Activated CD4-positive, alpha-beta T cell treated with anti-CD3 and anti-CD28 coated beads, Interleukin-2, amount 50 U/mL, for 24 hours (primary cell): ENCODE data around the gene NOS3.
"Not testable (repeated sequence)": the region's sequence is repeated elsewhere in the genome, so short reads cannot be mapped to it uniquely, and the experiment has no call there.

Source experiments
- DNase-seq, 2 donors: peaks; one replicate each; pipeline ENCODE4 v3.0.0-alpha.2; 2020; ENCODE audit warnings: low read depth in 1 of 2, low spot score in 1 of 2

The NOS3 gene

DNA sequence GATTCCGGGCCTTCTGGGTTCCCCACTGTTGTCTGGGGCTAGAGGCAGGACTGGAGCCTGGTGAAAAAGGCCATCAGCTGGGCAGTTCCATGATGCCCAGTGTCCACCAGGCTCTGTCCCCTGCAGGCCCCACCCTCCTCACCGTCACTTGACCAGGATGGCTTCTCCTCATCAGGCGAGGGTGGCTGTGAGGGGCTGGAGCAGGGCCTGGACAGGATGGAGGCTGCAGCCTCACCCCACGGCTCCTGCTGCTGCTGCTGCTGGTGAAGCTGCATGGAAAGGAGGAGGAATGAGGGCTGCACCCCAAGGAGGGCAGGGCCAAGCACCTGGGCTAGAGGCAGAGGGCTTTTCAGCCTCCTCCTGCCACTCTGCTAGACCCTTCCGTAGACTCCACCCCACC lies 25.1 kb downstream of the NOS3 start:
- DNase-seq: no peak

DNA sequence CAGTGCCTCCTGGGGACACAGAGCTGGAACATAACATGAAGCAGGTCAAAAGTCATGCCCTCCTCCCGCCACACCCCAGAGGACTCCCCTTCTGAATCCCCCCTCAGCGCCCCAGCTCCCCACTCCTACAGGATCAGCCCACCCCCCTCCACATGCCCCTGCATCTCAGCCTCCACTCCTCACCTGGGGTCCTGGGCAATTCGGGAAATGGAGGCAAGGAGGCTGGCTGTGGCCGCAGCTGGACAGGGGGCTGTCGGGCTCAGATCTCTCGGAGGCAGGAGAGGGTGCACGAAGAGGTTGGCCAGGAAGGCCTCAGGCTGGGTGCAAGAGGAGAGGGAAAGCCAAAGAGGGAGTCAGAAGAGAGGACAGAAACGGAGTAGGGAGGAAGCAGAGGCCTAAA lies 25.7 kb downstream of the NOS3 start:
- DNase-seq: no peak

DNA sequence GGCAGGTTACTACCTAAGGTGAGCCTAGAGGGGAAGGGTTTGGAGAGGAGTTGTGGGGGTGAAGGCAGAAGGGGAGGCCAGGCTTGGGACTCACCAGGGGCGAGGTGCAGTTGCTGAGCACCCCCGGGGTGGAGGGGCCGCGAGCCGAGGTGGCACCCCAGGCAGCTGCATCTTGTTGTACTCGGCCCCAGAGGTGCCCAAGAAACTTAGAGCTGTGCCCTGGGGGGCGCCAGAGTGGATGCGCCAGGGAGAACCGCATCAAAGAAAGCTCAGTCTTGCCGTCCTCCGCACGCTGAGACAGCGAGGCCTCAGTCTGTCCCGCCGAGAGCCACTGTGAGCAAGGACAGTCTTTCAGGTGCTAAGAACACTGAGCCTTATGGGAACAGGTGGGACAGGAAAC lies 26.1 kb downstream of the NOS3 start:
- no peak for DNase-seq

DNA sequence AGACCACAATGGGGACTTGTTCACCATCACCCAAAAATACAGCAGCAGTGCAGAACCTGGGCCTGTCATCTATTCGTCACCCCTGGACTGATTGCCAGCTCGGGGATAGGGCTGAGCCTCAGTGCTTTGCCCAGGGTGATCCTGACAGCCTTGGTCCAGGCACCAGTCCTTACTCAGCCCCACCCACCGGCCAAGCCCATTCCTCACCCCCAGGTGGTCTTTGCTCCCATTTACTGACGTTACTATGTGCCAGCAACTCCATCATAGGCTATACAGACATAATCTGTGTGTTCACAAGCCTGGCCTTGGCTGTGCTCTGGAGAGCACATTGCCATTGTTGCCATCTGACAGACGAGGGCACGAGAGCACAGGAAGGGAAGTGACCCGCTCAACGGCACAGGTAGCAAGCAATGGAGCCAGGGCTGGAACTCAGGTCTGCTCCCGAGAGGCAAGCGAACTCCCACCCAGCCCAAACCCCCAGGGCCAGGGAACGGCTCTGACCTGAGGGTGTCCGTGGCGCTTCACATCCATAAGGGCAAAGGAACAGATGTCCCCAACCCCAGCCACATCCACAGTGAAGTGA lies 26.6 kb downstream of the NOS3 start:
- DNase-seq: no peak

DNA sequence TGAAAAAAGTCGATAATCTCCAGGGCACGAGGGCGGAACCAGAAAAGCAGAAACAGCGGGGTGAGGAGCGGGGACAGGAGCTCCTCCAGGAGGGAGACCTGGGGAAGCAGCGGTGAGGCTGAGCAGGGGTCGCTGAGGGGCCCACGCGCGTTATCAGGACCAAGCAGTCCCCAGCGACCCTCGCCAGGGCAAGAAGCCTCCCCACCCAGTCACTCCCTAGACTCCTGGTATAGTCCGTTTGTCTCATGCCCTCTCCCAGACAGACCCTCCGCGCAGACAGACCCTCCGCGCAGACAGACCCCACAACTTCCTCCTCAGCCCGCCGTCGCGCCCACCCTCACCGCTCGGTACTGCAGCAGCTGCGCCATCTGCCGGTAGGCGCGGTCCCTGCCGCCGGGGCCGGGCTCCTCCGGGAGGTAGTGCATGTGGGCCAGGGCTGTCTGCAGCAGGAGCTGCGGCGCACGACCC lies 27.2 kb downstream of the NOS3 start:
- peak; percentile 61 to 68 for DNase-seq

DNA sequence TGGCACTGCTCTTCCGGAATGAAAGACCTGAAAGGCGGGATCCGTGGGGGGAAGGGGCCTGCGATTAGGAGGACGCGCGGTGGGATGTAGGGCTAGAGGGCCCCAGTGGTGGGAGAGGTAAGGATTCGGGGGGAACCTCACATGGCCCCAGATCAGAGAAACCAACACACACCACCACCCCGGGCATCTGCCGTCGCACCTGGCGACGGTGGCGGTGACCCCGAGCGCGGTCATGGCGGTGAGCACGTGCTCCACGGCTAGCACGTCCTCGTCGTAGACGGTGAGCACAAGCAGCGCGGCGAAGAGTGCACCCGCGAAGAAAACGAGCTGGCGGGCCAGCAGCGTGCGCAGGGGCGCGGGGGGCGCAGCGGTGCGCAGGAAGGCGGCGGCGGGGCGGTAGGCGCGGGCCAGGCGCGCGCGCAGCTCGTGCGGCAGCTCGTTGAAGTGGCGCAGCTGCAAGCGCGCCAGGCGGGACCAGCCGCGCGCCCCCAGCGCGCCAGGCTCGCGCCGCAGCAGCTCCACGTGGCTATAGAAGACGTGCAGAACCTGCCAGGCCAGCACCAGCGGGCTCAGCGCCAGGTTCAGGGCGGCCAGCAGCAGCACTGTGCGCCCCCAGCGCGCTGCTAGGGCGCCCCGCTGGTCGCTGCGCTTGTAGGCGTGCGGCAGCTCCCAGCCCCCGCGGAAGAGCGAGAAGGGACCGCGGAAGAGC lies 27.8 kb downstream of the NOS3 start:
- DNase-seq: no peak

DNA sequence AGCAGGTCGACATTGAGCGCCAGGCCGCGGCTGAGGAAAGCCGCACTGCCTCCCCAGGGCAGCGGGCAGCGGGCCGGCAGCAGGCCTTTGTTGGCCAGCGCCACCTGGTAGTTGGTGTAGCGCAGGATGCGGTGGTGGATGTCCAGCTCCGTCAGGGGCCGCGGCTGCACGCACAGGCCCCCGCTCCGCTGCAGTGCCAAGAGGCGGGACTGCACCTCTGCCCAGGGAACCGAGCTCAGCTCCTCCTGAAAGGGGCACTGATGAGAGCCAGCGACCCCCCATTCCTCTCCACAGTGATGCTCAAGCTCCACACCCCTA lies 28.3 kb downstream of the NOS3 start:
- no peak for DNase-seq

DNA sequence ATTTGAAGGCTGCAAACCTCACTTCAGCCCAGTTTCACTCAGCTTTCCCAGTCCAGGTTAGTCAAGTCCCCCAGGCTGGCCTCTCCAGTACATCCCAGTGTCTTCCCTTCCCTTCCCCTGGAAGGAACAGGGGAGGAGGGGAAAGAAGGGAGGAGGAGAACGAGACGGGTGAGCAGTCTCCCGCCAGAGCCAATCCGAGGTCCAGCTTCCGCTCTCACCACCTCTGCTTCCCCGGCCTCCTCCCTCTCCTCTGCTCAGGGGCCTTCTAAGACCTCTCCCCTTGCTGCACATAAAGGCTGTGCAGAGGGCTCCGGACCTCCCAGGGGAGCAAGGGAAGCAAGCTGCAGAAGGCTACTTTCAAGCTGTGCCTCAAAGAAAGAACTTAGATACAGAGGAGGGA lies 29.4 kb downstream of the NOS3 start:
- no peak for DNase-seq

DNA sequence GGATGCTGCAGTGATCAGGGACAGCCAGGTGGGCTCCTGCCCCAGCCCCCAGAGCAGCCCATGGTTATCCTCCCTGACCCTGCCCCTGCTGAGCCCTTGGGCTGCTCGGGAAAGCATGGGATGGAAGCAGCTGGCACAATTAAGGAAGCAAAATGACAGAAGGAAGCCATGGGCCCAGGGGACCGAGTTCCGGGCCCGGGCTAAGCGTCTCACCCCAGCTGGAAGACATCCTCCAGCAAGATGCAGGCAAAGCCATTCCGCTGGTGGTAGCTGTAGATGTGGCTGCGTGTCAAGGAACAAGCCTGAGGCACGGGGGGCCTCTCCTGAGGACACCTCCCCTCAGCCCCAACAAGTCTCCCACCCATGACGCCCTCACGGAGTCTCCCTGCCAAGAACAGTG lies 32.4 kb downstream of the NOS3 start:
- no peak for DNase-seq

DNA sequence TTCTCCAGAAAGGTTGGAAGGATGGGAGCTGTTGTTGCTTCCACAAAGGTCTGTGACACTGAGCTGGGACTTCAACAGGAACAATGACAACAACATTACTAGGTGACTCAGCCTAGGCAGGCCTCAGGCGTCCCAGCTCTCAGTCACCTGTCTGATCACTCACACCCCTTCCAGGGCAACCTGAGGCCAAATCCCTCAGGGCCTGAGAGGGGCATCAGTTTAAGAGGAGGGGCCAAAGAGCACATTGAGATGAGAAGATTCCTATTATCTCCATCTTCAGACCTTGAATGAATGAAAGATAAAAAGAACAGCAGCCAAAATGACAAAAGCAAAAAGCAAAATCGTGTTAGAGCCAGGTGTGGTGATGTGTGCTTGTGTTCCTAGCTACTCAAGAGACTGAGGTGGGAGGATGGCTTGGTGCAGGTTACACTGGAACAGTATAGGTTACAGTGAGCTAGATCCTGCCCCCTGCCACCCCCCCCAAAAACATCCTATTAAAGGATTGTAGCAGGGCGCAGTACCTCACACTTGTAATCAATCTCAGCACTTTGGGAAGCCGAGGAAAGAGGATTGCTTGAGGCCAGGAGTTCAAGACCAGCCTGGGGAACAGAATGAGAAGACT lies 33.7 kb downstream of the NOS3 start, which contains the start of gene ATG9B:
TSS of gene ATG9B (minus strand) at position 60 of the 622 bp plus-strand sequence. CDS start 71 bp downstream, outside the sequence.
- DNase-seq: no peak

DNA sequence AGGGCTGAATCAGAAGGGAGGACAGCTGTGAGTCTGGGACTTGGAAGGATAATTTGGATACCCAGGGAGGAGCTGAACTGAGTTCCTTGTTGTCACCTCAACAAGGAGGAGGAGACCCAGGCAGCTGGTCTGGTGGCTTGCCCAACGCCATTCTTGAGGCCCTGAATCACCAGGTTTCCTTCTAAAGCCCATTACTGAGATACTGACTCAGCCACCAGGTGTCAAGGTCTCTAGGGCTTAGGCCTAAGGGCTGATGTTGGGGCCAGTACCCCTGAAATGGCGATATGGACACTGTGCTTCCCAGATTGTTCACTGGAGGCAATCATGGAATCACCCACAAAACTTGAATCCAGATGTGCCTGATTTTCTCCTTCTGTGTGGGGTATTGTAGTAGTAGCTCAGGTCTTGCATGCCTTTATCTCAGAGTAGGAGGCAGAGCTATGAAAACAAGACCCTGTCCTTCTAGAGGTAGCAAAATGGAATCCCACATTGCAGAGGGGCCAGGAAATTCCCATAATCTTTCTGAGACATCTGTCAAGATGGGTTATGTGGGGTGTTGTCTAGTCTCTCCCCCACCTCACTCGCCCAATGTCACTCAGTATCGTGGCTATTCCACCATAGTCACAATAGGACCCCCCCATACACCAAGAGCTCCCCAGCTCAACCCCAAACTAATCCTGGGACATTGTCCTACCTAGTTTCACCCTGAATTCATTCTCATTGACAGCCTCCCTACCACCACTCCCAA lies 35.3 kb downstream of the NOS3 start:
- no peak for DNase-seq

DNA sequence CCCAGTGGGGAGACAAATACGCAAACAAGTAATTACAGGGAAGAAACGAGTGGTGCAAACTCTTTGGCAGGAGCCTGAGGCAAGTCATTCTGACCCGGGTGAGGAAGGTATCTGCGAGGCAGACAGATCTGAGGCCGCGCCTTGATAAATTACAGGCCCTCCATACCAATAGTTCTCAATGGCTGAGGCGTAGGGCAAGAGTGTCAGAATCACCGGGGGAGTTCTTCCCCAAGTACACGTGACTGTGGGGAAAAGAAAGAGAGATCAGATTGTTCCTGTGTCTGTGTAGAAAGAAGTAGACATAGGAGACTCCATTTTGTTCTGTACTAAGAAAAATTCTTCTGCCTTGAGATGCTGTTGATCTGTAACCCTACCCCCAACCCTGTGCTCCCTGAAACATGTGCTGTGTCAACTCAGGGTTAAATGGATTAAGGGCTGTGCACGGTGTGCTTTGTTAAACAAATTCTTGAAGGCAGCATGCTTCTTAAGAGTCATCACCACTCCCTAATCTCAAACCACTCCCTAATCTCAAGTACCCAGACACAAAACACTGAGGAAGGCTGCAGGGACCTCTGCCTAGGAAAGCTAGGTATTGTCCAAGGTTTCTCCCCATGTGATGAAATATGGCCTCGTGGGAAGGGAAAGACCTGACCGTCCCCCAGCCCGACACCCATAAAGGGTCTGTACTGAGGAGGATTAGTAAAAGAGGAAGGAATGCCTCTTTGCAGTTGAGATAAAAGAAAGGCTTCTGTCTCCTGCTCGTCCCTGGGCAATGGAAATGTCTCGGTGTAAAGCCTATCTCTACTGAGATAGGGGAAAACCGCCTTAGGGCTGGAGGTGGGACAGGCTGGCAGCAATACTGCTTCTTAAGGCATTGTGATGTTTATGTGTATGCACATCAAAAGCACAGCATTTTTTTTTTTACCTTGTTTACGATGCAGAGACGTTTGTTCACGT lies 36.2 kb downstream of the NOS3 start:
- not testable (repeated sequence) for DNase-seq

DNA sequence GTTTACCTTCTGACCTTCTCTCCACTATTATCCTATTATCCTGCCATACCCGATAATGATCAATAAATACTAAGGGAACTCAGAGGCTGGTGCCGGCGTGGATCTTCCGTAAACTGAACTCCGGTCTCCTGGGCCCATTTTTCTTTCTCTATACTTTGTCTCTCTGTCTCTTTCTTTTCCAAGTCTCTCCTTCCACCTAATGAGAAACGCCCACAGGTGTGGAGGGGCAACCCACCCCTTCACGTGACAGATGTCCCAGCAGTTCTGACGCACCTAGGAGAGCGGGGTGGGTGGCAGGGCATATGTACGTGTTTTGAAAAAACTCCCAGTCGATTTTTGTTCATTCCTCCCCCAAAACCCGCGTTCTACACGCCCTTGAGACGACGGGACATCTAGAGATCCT lies 36.9 kb downstream of the NOS3 start:
- DNase-seq: not testable (repeated sequence)

DNA sequence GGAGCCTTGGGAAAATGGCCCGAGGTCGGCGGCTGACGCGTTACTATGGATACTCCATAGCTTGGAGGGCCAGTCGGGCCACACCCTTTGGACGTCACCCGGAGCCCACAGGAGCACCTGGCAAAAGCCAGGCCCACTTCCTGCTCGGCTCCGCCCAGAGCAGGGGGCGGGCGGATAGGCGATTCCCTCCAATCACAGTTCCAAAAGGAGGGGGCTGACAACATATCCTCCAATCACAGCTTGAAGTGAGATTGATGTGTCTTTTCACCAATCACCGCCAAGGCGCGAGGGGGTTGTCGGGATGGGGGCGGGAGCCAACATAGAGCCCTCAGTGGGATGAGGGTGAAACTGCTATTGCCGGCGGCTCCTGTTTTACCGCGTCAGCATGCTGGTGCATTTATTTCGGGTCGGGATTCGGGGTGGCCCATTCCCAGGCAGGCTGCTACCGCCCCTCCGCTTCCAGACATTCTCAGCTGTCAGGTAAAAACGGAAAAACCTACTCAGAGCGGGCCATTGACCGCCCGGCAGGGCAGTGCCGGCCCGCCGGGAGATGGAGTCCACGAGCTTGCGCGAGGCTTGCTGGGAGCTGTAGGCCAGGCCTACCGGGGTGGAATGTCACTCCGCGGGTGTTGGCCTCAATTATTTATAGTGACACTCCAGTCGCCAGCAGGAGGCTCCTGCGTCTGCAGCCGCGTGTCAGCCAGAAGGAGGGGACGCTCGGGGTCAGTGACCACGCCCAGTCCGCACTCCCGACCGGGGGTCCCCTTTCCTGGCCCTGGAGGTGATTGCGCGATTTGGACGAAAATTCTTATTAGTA lies 37.5 kb downstream of the NOS3 start, which contains the start of gene ABCB8:
TSS of gene ABCB8 (plus strand) at position 320 of the 817 bp plus-strand sequence. CDS start at position 386, 66 bp downstream.
- peak; percentile 92 to 99 for DNase-seq

DNA sequence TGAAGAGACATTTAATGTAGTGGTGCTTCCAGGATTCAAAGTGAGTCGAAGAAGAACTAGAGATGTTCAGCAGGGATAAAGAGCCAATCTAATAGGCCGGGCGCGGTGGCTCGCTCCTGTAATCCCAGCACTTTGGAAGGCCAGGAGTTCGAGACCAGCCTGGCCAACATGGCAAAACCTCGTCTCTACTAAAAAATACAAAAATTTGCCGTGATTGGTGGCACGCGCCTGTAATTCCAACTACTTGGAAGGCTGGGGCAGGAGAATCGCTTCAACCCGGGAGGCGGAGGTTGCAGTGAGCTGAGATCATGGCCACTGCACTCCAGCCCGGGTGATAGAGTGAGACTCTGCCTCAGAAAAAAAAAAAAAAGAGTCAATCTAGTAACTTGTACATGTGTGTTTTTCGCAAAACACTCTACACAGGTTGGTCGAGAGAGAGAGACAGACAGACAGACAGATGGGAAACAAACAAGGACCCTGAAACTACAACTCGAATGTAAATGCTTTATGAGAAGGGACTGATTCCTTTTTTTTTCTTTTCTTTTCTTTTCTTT lies 38.2 kb downstream of the NOS3 start:
- DNase-seq: no peak

DNA sequence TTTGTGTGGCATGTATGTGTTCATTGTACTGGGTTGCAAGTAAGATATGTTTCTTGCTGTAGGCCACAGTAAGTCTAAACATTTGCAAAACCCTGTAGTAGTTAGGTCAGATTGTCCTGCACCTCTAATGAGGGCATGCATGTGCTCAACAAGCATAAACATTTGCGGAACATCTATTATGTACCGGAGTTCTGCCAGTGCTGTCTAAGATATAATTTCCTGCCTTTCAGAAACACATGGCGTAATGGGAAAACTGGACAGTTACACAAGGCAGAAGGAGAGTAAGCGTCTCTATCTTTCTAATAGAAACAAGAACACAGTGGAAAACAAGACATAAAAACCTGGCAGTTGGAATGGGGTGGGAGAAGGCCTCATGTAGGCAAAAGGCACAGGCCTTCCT lies 40.2 kb downstream of the NOS3 start:
- no peak for DNase-seq

DNA sequence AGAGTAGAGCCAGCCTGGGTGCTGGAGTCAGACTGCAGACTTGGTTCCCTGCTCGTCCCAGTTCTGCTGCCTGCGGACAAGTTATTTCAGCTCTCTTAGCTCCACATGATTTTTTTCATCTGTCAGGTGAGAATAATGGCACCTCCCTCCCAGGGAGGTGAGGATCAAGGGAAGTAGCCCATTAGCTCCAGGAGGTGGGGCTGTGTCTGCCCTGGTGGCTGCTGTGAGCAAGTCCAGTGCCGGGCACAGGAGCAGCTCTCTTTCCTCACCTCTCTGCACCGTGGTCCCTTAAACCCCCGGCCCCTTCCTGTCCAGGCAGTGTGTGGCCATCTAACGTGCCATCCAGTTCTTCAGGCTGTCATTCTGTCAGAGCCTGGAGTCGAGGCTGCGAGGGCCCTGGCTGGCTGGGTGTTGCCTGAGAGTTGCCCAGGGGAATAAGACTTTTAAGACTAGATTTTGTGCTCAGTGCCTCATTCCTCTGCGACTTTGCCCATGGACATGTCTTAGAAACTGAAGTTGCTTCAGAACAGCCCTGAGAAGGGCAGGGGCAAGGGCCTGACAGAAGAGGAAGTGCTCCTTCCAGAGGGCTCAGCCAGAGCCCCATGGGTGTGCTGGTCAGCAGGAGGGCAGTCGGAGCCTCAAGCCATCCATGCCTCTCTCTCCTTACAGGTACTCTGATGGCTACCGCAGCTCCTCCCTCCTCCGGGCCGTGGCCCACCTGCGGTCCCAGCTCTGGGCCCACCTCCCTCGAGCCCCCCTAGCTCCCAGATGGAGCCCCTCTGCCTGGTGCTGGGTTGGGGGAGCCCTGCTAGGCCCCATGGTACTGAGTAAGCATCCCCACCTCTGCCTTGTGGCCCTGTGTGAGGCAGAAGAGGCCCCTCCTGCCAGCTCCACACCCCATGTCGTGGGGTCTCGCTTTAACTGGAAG lies 42.4 kb downstream of the NOS3 start:
- DNase-seq: no peak

DNA sequence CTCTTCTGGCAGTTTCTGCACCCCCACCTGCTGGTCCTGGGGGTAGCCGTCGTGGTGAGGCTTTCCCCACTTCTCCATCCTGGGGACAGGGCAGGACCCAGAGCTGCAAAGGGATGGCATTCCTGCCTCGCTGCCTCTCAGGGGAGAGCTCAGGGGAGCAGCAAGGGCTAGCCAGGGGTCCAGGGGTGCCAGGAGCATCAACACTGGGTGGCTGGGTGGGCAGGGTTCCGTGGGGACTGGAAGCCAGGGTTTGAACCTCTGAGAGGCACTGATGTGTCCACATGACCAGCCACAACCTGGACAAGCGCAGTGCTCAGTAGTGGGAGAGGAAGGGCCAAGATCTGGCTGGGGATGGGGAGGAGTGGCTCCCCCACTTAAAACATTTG lies 43.0 kb downstream of the NOS3 start:
- DNase-seq: no peak
